CD4-positive, alpha-beta T cell (primary cell): Measurements from ENCODE around the gene ZBTB43. TPM values are rescaled to one million over a fixed set of nuclear protein-coding genes. Genes with fewer than 3 reads are reported as not detected.

Experiments used
- ATAC-seq: fragments of 200-7000 bp; cut with Tn5 transposase; one replicate; pipeline ENCODE4 v1.10.0; 2022; ENCODE audit warnings: mild to moderate bottlenecking; ENCODE audit not compliant: poor library complexity
- CTCF ChIA-PET: fragments of 350-600 bp; sonication (Branson Sonifier 250); formaldehyde crosslinking; loops from one replicate; lab custom pipeline; 2021; ENCODE audit warnings: antibody characterized with exemption, inconsistent platforms; lab: Charles Lee
- POLR2A ChIA-PET: fragments of 350-600 bp; sonication (Branson Sonifier 250); formaldehyde crosslinking; loops from one replicate; lab custom pipeline; 2021; ENCODE audit warnings: antibody characterized with exemption, inconsistent platforms; lab: Charles Lee
- DNase-seq, 14 experiments: peaks; one replicate each; pipeline ENCODE4 v3.0.0-alpha.2; 2013 to 2020; ENCODE audit warnings: mixed read lengths in 2 of 14
- H3K27ac ChIP-seq, 2 donors: one replicate each; pipeline versions ENCODE4 v1.5.1 to v1.7.0; 2013; ENCODE audit warnings: low read length in 2 of 2, low read depth in 1 of 2, mild to moderate bottlenecking in 1 of 2
- H3K27me3 ChIP-seq, 2 experiments: 1 replicate in 1 of 2; 2 replicates in 1 of 2; pipeline versions ENCODE4 v1.6.1 to v1.7.0; 2013; ENCODE audit warnings: low read length in 2 of 2, control low read depth in 1 of 2, mild to moderate bottlenecking in 1 of 2, moderate library complexity in 1 of 2; ENCODE audit not compliant: insufficient read depth in 2 of 2, control insufficient read depth in 1 of 2
- H3K36me3 ChIP-seq: one replicate; pipeline ENCODE4 v1.6.1; 2013; ENCODE audit warnings: low read length, control low read depth; ENCODE audit not compliant: insufficient read depth
- H3K4me1 ChIP-seq: one replicate; pipeline ENCODE4 v1.6.1; 2013; ENCODE audit warnings: low read length, control low read depth; ENCODE audit not compliant: insufficient read depth
- H3K4me3 ChIP-seq: one replicate; pipeline ENCODE4 v1.5.1; 2013; ENCODE audit warnings: mild to moderate bottlenecking, low read length, moderate library complexity
- H3K9me3 ChIP-seq, 2 experiments: 1 replicate in 1 of 2; 2 replicates in 1 of 2; pipeline versions ENCODE4 v1.6.1 to v1.7.0; 2013; ENCODE audit warnings: low read length in 2 of 2, mild to moderate bottlenecking in 2 of 2, control low read depth in 1 of 2, moderate library complexity in 1 of 2; ENCODE audit not compliant: control insufficient read depth in 1 of 2, insufficient read depth in 1 of 2
- H3K27ac Mint-ChIP-seq: one replicate; pipeline ENCODE4 v1.8.0; 2020; ENCODE audit warnings: mixed read lengths
- H3K27me3 Mint-ChIP-seq: one replicate; pipeline ENCODE4 v1.8.0; 2021; ENCODE audit warnings: mixed read lengths
- H3K36me3 Mint-ChIP-seq: one replicate; pipeline ENCODE4 v1.8.0; 2021; ENCODE audit warnings: low read depth, mixed read lengths
- H3K4me1 Mint-ChIP-seq: one replicate; pipeline ENCODE4 v1.8.0; 2021; ENCODE audit warnings: low read depth, mixed read lengths
- H3K4me3 Mint-ChIP-seq: one replicate; pipeline ENCODE4 v1.8.0; 2020; ENCODE audit warnings: mild to moderate bottlenecking, mixed read lengths
- H3K9me3 Mint-ChIP-seq: one replicate; pipeline ENCODE4 v1.8.0; 2020; ENCODE audit warnings: mixed read lengths
- CTCF ChIP-seq: fragments of 200-600 bp; IDR thresholded peaks from one replicate; pipeline ENCODE4 v1.8.0; 2022; ENCODE audit warnings: antibody characterized with exemption, mild to moderate bottlenecking
- intact Hi-C, 2 experiments: fragments of 100-400 bp; cut with DNase I in 1 of 2; cut with micrococcal nuclease in 1 of 2; formaldehyde crosslinking; loops; one replicate each; pipeline versions ENCODE4 v1.15.1 to v1.9.0; 2023 to 2025; cut with DNase I, micrococcal nuclease
- total RNA-seq, 174 experiments: library from RNA in 2 of 174; stranded (reverse) in 2 of 174; gene quantifications; one replicate each; pipeline ENCODE4 v1.2.3 and lab custom pipeline; 2021 to 2026

Gene ZBTB43
- total RNA-seq, 2 experiments from 2014 or later, result 47.7 to 50.8 TPM

- no peaks in the 10 kb centered on the region for H3K9me3 Mint-ChIP-seq
- no peaks in the 10 kb centered on the region for H3K9me3 ChIP-seq
- TF ChIP-seq CTCF, result no peak
- H3K27ac Mint-ChIP-seq, result no peak overlapping the region
- H3K27me3 ChIP-seq, result no peaks in the 10 kb centered on the region
- H3K27me3 Mint-ChIP-seq, result peaks cover 10% of the 10 kb centered on the region
- ATAC-seq, result no peak
- no peak overlapping the region for H3K4me3 Mint-ChIP-seq
- H3K4me3 ChIP-seq, result no peak overlapping the region
- no peak overlapping the region for H3K27ac ChIP-seq
- no peak for DNase-seq
- intact Hi-C loops, result no loop called here
- no peaks in the 10 kb centered on the region for H3K4me1 Mint-ChIP-seq
- no peaks in the 10 kb centered on the region for H3K4me1 ChIP-seq
- ChIA-PET POLR2A (interaction anchor here (0.6 kb wide), 1 partner anchor 227 kb away, joined by 3 read pairs; no protein-coding TSS in a partner anchor), CTCF (interaction anchor here (0.6 kb wide), 1 partner anchor 9 kb away, joined by 3 read pairs; no protein-coding TSS in a partner anchor)
- H3K36me3 ChIP-seq, result peaks cover 11% of the 10 kb centered on the region
- H3K36me3 Mint-ChIP-seq, result peaks cover 17% of the 10 kb centered on the region
Measured at GRCh38 chr9:126842220-126842842, 37.5 kb downstream of the ZBTB43 start.

GRCh38 chr9:126842977-126843799 is 38.3 kb downstream of the ZBTB43 start:
- ChIA-PET CTCF (interaction anchor here (0.6 kb wide), 1 partner anchor 10 kb away, joined by 3 read pairs; no protein-coding TSS in a partner anchor), POLR2A (interaction anchor here (0.6 kb wide), 1 partner anchor 228 kb away, joined by 3 read pairs; no protein-coding TSS in a partner anchor)
- Mint-ChIP-seq H3K27me3 (peaks cover 14% of the 10 kb centered on the region), H3K4me1 (no peaks in the 10 kb centered on the region), H3K9me3 (no peaks in the 10 kb centered on the region), H3K27ac (no peak overlapping the region), H3K36me3 (peaks cover 10% of the 10 kb centered on the region), H3K4me3 (no peak overlapping the region)
- H3K4me1 ChIP-seq, result no peaks in the 10 kb centered on the region
- ATAC-seq (no peak), DNase-seq (no peak)
- H3K27ac ChIP-seq, result no peak overlapping the region
- no peaks in the 10 kb centered on the region for H3K27me3 ChIP-seq
- no peaks in the 10 kb centered on the region for H3K9me3 ChIP-seq
- intact Hi-C loops, result no loop called here
- no peak overlapping the region for H3K4me3 ChIP-seq
- peaks cover 10% of the 10 kb centered on the region for H3K36me3 ChIP-seq
- TF ChIP-seq CTCF, result no peak

- Histone ChIP-seq H3K4me3 (no peak overlapping the region), H3K4me1 (no peaks in the 10 kb centered on the region), H3K27ac (no peak overlapping the region), H3K36me3 (peaks cover under 1% of the 10 kb centered on the region), H3K27me3 (no peaks in the 10 kb centered on the region), H3K9me3 (no peaks in the 10 kb centered on the region)
- Mint-ChIP-seq H3K27ac (no peak overlapping the region), H3K4me3 (no peak overlapping the region), H3K4me1 (no peaks in the 10 kb centered on the region), H3K9me3 (no peaks in the 10 kb centered on the region), H3K36me3 (peaks cover 2% of the 10 kb centered on the region), H3K27me3 (peaks cover 17% of the 10 kb centered on the region)
- intact Hi-C loops, result no loop called here
- ChIA-PET POLR2A (no interaction called here), CTCF (no interaction called here)
- ATAC-seq (no peak), DNase-seq (no peak)
- TF ChIP-seq CTCF, result no peak
Measured at GRCh38 chr9:126844085-126844484, 39.2 kb downstream of the ZBTB43 start.
